SH-SY5Y (cell line): ENCODE data around the gene FCRLB.

Experiments
- GATA2 ChIP-seq: IDR thresholded peaks from 2 replicates; pipeline ENCODE4 v1.6.1; 2011; ENCODE audit warnings: mild to moderate bottlenecking, low read depth, low read length
- GATA3 ChIP-seq: IDR thresholded peaks from 2 replicates; pipeline ENCODE4 v1.6.1; 2011; ENCODE audit warnings: low read depth, mild to moderate bottlenecking, low read length, moderate library complexity

The FCRLB gene

DNA sequence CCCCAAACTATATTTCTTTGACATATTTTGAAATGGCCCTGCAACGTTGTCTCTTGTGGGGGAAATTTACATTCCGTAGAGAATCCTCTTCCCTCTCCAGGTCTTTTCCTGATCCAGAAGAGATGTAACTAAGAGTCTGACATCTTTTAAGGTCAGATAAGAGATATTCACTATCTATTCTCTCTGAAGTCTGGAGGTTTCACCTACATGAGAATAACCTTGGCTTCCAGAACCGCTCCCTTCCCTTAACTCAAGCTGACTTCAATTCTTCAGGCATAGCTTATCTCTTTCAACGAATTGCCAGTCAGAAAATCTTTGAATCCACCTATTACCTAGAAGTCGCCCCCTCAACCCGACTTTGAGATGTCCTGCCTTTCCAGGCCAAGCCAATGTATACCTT, 9.9 kb downstream of the FCRLB start:
- TF ChIP-seq GATA2 (no peak), GATA3 (no peak)

DNA sequence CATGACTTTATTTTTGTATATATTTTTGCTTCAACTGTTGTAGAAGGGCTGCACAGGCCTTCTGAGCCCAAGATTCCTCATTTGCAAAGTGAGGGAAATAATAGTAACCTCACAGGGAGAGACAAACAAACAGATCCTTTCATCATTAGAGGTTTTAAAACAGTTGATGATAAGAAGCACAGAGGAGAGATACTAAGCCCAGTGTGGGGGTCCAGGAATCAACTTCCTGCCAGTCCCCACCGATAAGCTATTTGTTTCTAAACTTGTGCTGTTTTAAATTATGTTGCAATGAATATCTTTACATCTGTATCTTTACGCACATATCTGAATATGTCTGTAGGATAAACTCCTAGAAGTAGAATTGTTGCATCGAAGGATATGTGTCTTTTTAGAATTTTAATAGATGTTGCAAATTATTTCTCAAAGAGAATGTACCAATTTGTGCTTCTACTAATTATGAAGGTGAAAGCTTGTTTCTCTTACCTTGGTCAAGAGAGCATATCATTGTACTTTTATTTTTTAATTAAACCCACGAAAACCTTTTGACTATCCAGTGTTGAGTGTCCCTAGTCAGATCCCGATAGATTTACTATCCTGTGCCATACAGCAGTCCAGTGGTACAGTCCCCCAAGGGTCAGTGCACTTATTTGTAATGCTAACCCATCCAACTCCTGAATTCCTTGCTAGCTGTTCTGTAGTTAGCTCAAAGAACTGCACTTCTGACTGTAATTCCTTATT, 10.8 kb downstream of the FCRLB start:
- TF ChIP-seq GATA3, result no peak
- TF ChIP-seq GATA2, result no peak

DNA sequence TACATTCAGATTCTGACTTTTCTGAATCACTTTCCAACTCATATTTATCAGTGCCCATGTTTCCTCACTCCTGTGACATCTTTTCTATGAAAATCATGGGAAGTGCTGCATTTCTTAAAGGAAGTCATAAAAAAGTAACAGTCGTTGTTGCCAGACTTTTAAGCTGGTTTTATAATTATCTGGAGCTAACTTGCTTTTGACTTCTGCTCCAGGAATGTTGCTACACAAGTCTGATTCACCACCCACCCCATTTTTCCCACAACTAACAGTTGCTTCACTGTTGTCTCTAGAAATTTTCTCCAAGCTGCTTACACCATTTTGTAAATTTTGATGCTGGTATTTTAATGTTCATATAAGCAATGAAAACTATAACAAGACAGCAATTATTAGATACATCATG, 12.2 kb downstream of the FCRLB start:
- TF ChIP-seq GATA3, result no peak
- TF ChIP-seq GATA2, result no peak

DNA sequence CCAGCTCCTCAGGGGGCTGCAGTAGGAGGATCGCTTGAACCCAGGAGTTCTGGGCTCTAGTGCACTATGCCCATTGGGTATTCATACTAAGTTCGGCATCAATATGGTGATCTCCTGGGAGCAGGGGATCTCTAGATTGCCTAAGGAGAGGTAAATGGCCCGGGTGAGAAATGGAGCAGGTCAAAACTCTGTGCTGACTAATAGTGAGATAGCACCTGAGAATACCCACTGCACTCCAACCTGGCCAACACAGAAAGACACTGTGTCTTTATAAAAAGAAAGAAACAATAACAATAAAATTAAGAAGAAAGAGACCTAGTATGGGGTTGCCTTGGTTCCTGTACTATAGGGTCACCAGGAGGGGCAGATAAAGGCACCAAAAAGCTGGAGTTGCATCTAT, 14.5 kb downstream of the FCRLB start:
- TF ChIP-seq GATA2 (no peak), GATA3 (no peak)

DNA sequence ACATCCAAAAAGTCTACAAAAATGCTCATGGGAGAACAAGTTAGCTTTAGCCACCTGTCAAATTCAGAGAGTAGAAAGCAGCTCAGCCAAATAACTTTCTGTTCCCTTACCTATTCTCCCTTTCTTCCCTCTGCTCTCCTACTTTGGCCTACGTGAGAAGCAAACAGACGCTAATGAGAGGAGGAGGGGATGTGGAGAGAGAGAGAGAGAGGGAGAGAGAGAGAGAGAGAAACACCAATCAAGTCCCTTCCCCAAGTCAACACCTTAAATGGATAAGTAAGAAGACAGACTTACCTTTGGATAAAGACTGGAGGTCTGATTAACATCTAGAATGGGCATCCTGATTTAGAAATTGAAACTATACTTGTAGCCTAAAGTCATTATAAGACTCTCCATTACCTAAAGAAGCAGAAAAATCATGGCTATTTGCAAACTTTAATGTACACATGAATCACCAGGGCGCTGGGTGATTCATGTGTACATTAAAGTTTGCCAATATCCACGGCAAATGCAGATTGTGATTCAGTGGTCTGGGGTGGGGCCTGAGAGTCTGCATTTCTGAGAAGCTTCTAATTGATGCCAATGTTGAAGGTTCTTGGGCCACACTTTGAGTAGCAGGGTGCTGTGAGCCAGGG, 15.1 kb downstream of the FCRLB start:
- no peak for TF ChIP-seq GATA2

DNA sequence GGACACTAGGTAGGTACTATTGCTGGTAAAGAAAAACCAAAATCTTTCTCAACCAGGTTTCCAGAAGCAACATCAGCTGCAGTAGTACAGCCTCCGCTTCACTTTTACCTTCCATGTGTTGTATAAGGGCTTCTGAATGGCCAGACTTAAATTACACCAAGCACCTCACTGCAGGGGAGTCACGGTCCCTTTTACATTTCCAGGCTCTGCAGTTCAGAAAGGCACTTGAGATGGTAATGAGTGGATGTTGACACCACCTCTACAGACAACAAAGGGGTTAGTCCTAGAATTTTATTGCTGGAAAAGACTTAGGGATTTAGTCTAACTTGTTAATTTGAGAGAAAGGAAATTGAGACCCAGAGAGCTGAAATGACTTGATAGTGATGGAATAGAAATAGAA, 16.3 kb downstream of the FCRLB start:
- no peak for TF ChIP-seq GATA3
- no peak for TF ChIP-seq GATA2

DNA sequence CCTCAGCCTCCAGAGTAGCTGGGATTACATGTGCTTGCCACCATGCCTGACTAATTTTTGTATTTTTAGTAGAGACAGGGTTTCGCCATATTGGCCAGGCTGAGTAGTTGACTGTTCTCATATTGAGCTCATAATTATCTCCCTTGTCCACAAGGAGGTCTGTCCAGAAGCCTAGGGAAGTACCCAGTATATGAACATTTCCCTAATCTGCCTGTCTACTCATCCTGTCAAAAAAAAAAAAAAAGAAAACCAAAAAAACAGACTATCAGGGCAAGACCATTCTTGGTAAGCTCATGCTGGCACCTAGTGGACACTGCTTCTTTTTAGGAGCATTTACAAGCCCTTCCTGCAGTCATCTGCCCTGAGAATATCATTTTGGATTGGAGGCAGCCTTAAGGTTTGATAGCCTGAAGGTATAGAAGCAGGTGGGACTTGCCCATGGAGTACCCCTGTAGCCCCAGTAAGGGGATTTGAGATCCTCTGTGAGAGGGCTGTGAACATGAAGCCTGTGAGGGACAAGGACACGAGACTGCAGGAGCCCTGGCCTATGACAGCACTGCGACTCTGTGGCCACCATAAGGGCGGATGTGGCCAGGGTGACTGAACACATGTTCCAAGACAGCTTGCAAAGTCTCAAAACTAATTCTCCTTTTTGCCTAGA, 17.4 kb downstream of the FCRLB start:
- TF ChIP-seq GATA2, result no peak
- no peak for TF ChIP-seq GATA3

DNA sequence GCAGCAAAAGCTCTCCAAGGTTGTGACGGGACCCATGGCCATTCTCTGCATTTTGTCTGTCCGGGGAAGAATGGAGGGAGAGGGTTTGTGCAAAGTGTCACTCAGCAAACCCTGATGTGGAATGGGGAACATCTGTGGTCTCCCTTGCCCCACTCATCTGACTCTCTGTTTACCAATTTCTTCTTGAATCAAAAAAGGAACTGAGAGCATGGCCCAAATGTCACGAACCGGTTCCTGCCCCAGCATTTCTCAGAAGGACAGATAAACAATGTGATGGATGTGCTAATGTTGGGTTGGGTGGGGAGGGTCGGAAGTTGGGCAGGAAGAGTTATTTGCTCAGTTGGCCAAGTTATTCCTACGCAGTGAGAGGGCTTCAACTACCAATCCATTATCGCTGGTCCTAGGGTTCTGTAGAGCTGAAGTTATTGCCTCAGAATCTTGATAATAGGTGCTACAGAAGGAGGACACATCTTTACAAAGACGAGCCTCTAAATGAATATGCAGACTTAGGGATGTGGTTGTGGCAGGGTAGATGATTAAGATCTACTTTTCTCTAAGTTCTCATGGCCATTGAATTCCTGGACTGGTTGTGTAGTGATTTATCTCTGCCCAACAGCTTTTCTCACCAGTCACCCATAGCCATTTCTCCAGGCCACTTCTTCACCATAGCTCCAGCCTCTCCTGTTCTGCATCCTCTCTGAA, 18.7 kb downstream of the FCRLB start:
- TF ChIP-seq GATA3 (no peak), GATA2 (no peak)

DNA sequence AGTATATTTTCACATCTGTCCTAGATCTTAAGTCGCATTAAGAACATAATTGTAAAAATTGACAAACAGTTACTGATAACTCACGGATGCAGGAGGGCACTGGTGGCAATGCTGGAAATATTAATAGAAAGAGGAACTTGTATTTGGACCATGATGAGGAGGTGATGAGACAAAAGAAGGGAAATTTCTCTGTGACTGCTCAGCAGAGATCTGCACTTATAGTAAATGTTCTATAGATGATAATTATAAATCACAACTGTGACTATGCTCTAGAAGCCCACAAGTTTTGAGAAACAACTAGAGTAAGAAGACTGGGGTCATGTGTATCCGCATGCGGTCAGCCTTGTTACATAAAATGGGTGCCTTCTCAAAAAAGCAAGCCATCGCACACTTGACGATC, 19.6 kb downstream of the FCRLB start:
- no peak for TF ChIP-seq GATA2
- no peak for TF ChIP-seq GATA3

DNA sequence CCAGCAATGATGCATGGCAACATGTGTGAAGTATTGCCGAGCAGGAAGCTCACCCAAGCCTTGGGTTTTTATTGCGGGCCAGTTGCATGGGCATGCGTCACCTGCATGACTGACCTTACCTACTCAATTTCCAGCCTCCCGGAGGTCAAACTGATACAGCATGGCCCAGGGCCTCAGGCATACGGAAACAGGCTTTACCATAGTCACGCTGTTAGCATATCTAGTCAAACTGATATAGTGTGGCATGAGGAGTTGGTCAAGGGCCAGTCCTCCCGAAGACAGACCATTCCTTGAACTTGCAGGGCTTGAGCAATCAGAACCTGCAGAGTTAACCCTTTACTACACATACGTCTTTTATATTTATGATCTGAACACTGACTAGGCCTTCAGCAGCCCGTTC, 21.9 kb downstream of the FCRLB start:
- TF ChIP-seq GATA2 (no peak), GATA3 (no peak)

DNA sequence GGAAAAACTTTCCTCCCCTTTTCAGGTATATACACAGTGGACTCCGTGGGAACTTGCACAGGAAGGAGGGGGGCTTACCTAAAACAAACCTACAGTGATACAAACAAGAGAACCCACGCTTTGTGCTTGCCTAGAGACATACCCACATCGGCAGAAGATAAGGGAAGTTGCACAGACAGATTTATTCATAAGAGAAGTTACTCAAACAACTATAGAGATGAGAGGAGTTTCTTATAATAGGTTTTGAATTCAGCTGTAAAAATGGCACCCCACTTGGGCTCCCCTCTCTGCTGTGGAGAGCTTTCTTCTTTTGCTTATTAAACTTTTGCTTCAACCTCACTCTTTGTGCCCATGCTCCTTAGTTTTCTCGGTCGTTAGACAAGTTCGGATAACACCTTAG, 26.5 kb downstream of the FCRLB start:
- no peak for TF ChIP-seq GATA3
- TF ChIP-seq GATA2, result no peak

DNA sequence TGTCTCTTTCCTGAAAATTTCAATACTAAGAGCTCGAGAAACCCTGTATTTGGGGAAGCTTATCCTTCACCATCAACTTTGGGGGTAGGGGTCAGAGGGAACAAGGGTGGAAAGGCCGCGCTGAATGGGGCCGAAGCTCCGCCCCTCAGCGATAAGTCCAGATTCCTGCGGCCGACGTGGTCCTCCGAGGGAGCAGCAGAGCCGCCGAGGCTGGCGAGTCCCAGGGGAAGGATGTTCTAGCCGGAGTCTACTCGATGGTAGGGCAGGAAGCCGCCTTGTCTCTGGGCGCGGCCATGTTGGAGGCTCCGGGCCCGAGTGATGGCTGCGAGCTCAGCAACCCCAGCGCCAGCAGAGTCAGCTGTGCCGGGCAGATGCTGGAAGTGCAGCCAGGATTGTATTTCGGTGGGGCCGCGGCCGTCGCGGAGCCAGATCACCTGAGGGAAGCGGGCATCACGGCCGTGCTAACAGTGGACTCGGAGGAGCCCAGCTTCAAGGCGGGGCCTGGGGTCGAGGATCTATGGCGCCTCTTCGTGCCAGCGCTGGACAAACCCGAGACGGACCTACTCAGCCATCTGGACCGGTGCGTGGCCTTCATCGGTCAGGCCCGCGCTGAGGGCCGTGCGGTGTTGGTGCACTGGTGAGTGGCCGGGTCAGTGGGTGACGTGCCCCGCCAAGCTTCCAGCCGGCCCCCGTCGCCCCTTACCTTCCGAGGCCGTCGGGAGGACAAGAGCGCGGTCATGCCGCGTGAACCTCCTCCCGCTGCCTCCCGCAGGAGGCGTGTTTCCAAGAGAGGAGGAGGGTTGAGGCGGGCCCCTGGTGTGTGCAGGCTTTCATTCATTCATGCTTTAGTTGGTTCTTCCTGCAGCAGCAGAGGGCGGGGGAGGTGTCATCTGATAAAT, 28.4 kb downstream of the FCRLB start, which contains the start of gene DUSP12:
Gene DUSP12 (plus strand): TSS at position 278 of the 899 bp plus-strand sequence. CDS start 16 bp downstream, at position 294.
- TF ChIP-seq GATA3 (no peak), GATA2 (peak; percentile 82)

DNA sequence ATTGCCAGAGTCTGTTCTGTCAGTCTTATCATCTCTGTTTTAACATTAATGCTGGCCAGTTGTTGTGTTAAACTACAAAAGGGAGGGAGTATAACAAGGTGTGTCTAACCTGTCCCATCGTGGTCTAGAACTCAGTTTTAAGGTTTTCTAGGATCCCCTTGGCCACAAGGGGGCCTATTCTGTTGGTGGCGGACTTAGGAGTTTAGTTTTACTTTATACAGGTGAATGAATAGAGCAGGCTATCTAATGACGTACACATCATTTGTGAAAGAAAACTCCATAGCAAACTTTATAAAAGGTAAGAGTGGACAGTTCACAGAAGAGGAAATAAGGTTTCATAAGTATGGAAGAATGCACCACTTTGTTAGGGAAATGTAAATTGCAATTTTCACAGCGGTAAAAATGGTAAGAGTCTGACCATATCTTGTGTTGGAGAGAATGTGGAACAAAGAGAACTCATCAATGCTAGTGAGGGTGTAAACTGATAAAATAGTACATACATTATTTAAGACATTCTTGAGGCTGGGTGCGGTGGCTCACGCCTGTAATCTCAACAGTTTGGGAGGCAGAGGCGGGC, 42.3 kb downstream of the FCRLB start:
- no peak for TF ChIP-seq GATA3
- no peak for TF ChIP-seq GATA2
